ENCODE results near the gene HTRA3.

HTRA3 gene

DNA sequence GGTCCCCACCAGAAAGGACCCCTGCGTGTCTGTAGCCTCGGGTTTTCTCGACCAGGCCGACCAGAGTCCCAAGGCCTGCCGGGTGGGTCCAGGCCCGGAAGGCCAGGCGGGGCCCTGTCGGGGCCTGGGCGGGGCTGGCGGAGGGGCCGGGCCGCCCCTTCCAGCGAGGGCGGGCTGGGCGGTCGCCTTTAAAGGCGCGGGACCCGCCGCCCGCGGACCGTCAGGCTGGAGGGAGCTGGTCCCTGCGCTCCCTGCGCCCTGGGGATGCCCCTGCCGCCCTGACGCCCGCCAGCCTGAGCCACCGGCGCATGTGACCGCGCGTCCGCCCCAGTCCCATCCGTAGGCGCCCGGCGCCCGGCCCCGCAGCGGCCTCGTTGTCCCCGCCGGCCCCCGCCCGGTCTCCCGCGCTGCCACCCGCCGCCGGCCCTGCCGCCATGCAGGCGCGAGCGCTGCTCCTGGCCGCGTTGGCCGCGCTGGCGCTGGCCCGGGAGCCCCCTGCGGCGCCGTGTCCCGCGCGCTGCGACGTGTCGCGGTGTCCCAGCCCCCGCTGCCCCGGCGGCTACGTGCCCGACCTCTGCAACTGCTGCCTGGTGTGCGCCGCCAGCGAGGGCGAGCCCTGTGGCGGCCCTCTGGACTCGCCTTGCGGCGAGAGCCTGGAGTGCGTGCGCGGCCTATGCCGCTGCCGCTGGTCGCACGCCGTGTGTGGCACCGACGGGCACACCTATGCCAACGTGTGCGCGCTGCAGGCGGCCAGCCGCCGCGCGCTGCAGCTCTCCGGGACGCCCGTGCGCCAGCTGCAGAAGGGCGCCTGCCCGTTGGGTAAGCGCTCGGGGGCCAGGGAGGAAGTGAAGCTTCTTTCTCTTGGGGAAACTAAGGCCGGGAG is at the start of gene HTRA3:
Gene HTRA3, plus strand, starts transcription at position 220 of the 883 bp plus-strand sequence. Its CDS starts 215 bp downstream, at position 435.
- no peak for DNase-seq

DNA sequence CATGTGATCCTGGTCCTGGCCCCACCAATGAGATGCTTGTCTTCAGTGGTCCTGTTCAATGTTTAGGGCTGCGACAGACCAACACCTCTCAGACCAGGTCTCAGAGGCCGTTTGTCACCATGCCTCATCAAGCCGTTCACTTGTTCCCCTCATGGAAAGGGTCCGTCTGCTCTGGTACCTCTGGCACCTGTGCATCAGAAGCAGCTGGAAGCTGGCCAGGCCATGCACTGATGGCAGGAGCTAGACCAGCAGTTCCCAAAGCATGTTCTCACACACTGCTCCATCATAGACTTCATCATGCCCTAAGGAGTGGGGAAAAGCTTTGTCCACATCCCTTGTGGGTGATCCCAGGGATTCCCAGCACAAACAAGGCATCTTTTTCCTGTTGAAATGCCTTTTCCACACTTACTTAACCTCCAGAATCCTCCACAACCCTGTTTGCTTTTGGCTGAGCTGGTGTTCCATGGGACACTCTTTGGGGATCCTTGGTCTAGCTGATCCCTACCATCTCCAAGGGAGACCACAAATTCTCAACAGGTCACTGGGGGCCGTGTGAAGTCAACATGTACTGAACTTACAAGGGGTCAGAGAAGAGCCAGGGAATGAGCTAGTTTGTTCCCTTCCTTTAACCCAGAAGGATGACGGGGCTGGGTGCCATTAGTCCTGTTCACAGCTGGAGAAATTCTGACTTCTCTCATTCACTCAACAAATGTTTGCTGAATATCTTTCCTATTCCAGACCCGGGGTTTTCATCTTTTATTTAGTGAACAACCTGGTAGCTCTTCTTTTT is 48.7 kb upstream of the HTRA3 start:
- no peak for DNase-seq

DNA sequence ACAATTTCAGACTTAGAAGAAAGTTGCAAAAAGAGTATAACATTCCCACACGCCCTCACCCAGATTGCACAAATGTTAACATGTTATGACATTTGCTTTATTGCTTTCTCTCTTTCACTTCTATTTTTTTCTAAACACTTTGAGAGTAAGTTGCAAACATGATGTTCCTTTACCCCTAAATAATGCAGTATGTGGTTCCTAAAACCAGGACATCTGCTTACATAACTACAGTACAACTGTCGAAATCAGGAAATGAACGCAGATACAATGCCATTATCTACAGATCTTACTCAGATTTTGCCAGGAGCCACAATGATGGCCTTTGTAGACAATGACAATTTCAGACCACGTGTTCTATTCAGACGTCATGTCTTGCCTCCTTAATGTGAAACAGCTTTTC is 48.1 kb upstream of the HTRA3 start:
- no peak for DNase-seq

DNA sequence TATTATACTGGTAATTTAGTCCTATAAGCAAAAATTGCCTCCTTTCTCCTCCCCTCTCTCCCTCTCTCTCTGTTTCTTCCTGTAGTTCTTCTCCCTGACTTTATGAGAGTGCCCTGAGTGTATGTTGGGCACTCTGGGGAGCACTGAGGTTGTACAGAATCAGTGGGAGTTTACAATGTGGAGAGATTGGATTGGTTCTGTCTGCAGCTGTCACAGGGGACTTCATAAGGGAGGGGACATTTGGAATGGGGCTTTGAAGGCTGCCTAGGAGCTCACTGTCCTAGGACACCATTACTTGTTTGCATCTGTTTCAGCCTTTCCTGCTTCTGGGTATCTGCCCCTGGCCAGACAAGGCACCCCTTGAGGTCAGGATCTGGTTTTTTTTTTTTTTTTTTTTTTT is 47.6 kb upstream of the HTRA3 start:
- no peak for DNase-seq

DNA sequence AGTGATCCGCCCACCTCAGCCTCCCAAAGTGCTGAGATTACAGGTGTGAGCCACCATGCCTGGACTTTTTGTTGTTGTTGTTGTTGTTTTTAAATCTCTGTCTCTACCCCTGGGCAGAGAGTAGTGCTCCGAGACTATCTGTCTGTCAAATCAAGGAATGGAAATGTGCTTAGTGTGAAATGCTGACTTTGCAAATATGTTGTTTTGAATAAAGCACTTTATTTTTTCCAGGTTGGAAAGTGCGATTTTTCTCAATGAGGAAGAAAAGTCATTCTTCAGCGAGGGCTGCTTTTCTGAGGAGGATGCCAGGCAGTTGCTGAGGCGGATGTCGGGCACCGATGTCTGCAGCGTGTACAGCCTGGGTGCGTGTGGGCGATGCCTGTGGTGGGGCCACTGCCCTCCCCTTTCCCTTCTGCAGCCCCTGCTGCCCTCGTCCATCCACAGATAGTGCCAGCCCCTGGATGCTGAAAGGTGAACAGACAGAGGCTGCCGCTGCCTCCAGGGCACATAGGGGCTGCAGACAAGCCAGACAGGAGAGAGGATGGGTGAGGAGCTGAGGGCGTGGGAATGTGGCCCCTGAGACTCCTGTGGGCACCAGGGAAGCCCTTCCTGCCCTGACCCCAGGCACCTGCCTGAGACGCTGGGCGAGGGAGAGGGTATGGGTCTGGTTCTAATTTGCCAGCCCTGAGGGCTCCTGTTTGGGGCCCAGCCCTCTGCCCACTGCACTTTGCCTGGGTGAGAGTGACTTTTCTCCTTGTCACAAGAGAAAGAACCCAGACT is 46.8 kb upstream of the HTRA3 start:
- no peak for DNase-seq

DNA sequence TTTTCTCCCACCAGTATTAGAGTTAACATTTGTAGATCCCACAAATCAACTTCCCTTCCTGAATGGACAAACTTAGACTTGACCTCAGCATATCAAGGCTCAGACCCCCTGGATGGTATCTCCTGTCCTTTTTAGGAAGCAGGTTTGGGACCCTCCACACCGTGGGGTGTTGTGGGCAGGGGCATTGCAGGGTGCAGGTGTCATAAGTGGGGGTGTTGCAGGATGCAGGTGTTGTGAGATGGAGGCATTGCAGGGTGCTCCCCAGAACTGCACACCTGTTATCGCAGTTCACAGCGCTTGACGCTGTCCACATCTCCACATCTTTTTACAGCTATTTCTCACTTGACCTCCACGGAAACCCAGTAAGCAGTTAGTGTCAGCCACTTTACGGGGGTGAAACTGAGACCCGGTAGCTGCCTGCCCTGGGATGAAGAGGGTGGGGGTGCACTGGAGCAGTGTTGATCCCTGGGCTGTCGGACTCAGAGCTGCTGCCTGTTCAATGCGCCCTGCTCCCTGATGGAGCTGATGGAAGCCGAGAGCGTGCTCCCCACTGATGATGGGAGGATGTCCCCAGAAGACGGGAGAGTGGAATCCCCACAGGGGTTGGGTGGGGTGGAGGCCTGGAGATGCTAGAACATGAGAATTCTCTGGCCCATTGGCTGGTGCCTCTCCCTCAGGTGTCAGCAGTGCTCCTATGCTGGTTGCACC is 45.1 kb upstream of the HTRA3 start:
- DNase-seq = no peak

DNA sequence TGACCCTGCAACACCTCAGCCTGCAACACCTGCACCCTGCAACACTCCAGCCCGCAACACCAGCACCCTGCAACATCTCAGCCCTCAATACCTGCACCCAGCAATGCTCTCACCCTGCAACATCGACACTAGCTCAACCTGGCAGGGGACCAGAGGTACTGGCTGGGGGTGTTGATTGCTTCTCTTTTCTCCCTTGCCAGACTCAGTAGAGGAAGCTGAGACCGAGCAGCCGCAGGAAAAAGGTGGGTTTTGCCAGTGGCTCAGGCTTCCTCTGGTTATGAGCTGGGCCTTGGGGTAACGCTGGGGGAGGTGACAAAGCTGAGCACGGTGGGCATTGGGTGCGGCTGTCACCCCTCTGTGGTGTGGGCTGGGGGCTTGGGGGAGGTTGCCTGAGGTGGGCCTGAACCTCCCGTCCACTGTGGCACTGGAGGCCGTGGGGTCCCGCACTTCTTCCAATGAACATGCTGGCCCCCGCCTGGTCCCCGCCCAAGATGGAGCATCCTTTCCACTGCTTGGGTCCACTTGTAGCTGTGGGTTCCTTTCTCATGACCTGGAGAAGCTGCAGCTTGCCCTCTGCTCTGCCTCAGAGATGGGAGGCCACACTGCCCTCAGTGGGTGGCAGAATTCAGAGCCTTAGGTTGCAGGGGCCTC is 44.5 kb upstream of the HTRA3 start:
- no peak for DNase-seq

DNA sequence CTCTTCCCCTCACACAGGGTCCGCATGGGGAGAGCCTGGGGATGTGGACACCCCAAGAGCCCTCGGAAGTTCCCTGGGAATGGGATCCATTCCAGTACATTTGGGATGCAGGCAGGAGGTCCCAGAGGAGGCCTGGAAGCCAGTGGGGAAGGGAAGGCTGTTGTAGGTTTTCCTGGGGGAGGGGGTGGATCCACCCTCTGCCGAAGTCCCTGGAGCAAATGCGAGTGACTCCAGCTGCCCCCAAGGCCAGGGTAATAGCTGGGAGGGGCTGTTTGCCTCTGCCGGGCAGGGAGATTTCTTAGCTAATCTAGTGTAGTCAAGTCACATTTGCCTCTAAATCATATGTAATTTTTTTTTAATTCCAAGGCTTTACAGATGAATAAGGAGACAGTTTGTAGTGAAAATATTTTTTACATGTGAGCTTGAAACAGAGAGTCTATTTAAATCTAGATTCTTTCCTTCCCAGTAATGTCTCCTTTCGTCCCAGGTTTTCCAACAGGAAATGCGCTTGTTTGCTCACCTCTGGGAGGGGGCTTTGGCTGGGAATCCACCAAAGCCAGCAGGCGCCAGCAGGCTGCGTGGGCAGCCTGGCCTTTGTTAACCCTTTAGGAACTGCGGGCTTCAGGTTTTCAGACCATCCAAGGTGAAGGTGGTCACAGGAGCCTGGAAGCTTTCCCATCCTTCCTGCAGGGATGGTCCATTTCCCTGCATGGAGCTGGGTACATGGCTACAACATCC is 43.7 kb upstream of the HTRA3 start:
- DNase-seq = no peak

DNA sequence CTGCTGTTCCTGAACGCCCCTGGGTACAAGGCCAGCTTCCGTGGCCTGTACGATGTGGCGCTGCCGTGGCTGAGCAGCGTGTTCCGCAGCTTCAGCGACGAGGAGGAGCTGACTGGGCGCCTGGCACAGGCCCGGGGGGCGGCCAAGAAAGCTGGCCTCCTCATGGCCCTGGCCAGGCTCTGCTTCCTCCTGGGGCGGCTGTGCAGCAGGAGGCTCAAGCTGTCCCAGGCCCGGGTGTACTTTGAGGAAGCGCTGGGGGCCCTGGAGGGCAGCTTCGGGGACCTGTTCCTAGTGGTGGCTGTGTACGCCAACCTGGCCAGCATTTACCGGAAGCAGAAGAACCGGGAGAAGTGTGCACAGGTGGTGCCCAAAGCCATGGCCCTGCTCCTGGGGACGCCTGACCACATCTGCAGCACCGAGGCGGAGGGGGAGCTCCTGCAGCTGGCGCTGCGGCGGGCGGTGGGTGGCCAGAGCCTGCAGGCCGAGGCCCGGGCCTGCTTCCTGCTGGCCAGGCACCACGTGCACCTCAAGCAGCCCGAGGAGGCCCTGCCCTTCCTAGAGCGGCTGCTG is 42.3 kb upstream of the HTRA3 start:
- DNase-seq = no peak

DNA sequence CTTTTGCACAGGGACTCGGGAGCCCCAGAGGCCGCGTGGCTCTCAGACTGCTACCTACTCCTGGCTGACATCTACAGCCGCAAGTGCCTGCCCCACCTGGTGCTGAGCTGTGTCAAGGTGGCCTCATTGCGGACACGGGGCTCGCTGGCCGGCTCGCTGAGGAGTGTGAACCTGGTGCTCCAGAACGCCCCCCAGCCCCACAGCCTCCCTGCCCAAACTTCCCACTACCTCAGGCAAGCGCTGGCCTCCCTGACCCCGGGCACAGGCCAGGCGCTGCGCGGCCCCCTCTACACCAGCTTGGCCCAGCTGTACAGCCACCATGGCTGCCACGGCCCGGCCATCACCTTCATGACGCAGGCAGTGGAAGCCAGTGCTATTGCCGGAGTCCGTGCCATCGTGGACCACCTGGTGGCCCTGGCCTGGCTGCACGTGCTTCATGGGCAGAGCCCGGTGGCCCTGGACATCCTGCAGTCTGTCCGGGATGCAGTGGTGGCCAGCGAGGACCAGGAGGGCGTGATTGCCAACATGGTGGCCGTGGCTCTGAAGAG is 41.7 kb upstream of the HTRA3 start:
- DNase-seq = no peak

DNA sequence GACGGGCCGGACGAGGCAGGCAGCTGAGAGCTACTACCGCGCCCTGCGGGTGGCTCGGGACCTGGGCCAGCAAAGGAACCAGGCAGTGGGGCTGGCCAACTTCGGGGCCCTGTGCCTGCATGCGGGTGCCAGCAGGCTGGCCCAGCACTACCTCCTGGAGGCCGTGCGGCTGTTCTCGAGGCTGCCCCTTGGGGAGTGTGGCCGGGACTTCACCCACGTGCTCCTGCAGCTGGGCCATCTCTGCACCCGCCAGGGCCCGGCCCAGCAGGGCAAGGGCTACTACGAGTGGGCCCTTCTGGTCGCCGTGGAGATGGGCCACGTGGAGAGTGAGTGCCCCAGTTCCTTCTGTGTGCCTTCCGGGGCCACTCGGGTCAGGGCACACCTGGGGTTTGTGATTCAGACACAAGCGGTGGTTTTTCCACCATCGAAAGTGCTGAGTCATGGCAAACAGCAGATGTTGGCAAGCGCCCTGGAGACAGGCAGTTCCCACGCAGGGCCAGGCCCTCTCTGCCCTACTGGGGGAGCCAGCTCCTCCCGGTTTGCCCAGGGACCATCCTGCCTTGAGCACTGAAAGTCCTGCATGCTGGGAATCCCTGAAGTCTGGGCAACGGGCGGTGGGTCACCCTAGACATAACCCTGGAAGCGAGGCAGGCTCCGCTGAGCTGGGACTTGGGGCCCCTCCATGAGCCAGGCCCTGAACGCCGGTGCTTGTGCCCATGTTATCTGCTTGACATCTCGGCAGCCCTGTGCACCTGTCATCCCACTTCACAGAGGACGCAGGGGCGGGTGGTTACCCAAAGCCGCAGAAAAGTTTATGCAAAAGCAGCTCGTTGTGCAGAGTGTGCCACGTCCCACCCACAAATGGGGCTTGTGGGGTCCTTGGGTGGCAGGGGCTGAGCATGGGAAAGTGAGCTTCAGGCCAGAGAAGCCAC is 41.0 kb upstream of the HTRA3 start:
- DNase-seq = no peak

DNA sequence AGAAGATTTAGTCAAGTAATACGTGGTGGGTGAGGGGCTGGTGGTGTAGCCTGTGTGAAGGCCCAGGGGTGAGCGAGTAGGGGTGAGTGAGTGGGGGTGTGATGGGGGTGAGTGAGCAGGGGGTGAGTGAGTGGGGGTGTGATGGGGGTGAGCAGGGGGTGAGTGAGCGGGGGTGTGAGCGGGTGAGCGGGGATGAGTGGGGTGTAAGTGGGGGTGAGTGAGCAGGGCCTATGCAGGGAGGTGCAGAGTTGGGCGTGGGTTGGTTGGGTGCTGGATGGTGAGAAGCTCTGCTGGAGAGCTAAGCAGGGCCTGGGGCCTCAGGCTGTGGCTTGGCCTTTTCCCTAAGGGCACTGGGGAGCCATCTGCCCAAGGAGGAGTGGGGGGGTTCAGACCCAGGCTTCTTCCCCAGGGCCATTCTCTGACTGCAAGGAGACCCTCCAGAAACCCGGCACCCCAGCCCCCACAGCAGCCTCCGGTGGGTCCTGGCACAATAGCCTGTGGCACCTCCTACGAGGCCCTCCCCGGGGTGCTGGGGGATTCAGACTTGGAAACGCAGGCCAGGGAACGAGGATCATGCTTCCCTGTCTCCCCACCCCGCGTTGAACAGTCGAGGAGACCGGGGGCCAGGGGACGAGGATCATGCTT is 40.1 kb upstream of the HTRA3 start:
- DNase-seq = no peak

DNA sequence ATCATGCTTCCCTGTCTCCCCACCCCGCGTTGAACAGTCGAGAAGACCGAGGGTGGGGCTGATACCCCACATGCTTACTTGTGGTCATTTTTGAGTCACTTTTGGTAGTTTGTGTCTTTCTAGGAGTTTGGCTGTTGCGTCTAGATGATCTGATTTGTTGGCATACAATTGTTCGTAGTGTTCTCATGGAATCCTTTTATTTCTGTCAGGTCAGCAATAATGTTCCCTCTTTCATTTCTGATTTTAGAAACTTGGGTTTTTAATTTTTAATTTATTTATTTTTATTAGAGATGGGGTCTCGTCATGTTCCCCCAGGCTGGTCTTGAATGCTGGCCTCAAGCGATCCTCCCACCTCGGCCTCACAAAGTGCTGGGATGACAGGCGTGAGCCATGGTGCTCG is 39.5 kb upstream of the HTRA3 start:
- no peak for DNase-seq

DNA sequence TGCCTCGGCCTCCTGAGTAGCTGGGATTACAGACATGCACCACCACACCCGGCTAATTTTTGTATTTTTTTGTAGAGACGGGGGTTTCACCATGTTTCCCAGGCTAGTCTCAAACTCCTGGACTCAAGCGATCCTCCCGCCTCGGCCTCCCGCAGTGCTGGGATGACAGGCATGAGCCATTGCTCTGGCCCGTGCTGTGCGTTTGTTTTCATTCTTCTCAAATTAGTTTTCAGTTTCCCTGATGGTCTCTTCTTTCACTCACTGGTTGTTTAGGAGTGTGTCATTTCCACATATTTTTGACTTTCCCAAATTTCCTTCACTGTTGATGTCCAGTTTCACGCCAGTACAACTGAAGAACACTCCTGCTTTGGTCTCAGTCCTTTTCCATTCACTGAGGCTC is 38.7 kb upstream of the HTRA3 start:
- no peak for DNase-seq

DNA sequence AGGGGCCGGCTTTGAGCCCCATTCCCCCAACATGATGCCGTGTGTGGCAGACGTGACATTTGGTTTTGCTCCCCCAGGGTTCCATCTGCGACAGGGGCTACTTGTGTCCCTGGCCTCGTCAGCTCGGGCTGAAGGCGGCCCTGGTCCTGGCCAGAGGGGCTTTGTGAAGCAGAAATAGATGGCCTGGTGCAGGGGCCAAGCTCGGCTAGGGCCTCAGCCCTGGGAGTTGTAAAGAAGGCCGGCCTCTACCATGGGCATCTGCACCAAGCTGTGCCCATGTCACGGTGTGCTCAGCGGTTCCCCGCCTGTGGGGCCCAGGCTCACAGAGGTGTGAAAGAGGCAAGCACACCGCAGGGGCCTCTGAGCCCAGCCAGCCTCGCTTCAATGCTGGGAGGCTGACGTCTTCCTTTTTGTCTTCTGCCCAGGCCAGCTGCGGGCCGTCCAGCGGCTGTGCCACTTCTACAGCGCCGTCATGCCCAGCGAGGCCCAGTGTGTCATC is 38.0 kb upstream of the HTRA3 start:
- DNase-seq = no peak

DNA sequence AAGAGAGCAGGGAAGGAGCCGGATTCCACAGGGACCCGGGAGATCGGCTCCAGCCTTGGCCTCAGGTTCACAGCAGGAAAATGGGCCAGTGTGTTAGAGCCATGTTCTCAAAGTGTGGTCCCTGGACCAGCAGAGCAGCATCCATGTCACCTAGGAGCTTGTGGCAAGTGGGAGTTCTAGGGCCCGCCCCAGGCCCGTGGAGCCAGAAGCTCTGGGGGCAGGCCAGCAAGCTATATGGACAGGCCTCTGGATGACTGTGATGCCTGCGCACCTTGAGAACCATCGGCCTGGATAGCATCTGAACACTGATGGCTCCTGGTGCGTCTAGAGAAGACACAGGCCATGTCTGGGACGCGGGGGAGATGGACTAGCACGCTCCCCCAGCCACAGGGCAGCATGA is 36.8 kb upstream of the HTRA3 start:
- DNase-seq = no peak

DNA sequence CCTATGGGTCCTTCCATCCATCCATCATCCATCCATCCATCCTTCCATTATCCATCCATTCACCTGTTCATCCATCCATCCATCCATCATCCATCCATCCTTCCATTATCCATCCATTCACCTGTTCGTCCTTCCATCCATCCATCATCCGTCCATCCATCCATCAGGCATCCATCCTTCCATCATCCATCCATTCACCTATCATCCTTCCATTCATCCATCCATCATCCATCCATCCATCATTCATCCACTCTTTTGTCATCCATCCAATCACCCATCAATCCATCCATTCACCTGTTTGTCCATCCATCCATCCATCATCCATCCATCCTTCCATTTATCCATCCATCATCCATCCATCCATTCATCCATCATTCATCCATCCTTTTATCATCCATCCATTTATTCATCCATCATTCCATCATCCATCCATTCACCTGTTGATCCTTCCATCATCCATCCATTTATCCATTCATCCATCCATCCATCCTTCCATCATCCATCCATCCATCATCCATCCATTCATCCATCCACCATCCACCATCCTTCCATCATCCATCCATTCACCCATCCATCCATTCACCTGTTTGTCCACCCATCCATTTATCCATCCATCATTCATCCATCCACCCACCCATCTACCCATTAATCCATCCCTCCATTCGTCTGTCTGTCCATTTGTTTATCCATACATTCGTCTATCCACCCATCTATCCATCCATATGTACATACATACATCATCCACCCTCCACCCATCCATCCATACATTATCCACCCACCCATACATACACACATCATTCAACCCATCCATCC is 35.7 kb upstream of the HTRA3 start:
- DNase-seq = no peak

DNA sequence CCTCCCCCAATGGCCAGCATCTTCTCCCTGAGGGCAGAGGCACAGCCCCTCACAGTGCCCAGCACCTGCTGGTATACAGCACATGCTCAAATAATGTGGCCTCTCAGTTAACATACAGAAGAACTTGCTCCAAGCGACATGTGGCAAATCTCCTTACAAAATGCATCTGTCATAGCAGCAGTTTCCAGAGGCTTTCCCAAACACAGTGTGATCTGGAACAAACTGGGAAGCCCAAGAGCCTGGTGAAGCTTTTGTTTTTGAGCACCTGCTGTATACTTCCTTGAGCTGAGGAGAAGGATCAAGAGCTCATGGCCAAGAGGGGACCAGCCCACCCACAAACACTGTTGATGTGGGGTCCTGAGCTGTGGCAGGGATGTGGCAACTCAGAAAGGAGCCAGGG is 34.8 kb upstream of the HTRA3 start:
- DNase-seq = no peak
